Central memory CD4-positive, alpha-beta T cell (primary cell): ENCODE results near the gene ATP6V1B1.

Experiments
- DNase-seq: peaks from one replicate; pipeline ENCODE4 v3.0.0; 2022

The ATP6V1B1 gene

DNA sequence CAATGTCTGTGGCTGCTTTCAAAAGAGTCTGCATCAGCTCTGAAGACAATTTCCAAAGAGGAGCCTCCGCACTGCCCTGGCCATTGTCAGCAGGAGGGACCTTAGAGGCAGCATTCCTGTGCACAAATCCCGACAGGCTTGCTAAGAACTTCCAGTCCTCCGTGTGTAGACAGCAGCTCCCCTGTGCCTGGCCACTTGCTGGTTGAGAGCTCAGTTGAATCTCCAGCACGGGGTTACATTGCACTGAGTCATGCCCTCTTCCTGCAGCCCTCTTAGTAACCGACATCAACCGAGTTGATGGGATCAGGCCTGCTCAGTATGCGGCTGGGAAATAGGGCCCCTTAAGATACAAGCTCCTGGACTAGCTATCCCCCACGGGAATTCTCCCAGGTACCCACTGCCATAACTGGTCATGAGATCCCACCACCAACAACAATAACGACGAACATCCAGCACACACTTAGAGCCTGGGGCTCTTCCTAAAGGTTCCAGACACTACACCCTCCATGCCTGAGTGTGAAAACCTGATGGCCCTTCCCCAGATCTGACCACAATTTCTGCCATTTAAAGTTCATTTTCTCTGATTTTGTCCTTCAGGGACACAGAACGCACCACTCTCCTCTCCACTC lies 12.0 kb downstream of the ATP6V1B1 start:
- DNase-seq, result no peak

DNA sequence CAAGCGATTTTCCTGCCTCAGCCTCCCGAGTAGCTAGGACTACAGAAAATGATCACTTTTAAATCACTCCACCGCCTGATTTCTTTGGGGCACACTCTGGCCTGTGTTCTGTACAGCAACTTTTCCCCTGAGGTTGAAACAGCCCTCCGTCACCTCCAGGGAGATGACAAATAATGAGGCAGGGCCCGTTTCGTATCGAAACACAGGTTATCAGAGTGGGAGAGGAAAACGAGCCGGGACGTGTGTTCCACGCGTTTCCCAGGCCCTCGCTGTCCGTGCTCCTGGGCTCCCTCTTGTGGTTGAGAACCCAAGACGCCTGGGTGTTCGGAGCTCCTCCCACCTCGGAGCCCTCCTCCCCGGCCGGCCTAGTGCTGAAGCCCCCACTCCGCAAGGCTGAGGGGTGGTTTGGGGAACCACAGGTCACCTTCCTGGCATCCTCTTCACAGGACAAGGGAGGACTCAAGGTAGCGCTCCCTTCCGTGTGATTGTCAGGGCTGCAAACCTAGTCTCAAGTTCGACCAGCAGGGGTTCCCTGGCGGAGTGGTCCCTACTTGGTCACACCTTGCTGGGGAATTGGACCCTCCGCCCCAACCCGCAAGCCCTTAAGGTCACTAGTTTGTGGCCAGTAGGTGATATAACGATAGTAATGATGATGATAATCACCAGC lies 12.8 kb downstream of the ATP6V1B1 start:
- DNase-seq, result peak; percentile 59

DNA sequence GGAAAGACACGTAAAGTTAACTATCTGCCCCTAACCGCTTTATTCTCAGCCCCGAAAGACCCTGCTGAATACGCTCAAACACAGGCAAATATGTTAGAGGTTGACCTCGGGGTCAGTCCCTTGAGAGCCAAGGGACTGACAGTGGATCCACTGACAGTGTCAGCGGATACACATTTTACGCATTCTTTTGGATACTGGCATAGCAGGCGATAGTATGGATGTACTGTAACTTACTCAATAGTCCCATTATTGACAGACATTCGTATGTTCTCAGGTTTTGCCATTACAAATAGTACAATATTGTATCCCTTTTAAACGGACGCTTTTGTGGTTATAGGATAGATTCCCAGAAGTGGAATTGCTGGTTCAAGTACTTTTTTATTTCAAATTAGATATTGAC lies 13.4 kb downstream of the ATP6V1B1 start:
- no peak for DNase-seq

GRCh38 chr2:70954886-70955285 lies 19.2 kb downstream of the ATP6V1B1 start:
- DNase-seq, result no peak

DNA sequence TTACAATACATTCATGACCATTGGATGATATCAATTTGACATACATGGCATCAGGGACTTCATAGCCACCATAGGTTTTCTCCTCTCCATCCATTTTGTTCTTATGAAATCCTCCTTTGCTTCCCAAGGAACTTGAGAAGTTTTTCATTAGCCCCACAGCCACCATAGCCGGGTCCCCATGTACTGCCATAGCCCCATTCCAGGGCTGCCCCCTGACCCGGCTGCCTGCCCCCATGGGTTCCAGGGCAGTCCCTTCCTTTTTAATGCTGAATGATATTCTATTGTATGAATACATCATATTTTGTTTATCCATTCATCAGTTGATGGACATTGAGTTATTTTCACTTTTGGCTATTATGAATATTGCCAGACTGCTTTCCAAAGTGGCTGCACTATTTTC lies 20.4 kb downstream of the ATP6V1B1 start:
- no peak for DNase-seq

- no peak for DNase-seq
These were observed 22.1 kb downstream of the ATP6V1B1 start for GRCh38 chr2:70957798-70958197.

DNA sequence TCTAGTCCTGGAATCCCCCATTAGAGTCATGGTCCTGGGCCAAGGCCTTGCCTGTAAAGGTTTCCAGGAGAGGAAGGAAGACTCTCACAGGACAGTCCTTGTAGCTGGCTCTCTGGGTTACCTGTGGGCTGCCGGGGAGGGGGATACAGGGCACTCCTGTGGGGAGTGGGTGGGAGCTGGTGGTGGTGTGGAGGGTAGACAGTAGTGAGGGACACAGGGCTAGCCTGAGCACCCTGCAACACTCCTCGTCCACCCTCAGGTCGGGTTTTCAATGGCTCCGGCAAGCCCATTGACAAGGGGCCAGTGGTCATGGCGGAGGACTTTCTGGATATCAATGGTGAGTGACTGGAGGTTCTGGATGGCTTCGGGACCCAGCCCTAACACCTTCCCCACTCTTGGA lies 23.1 kb downstream of the ATP6V1B1 start:
- DNase-seq, result no peak

DNA sequence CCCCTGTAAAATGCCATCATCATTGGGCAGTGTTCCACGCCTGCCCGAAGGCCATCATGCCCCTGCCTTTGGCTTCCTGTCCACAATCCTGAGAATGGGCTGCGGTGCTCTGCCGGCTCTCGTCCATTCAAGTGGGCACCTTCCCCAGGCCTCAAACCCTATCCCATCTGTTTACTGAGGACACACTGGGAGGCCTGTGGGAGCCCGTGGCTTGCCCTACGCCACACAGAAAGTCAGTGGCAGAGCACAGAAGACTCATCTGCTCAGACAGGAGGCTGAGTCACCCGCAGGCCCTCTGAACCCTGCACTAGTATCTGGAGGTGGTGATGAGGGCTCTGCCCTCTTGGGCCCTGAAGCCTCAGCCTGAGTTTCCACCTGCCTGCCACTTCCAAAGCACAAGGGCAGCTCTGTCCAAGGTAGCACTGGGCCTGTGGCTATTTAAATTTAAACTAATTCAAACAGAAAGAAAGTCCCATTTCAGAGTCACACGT lies 23.6 kb downstream of the ATP6V1B1 start:
- DNase-seq, result no peak

- DNase-seq, result no peak
These were observed 24.4 kb downstream of the ATP6V1B1 start for GRCh38 chr2:70959851-70960832.

- no peak for DNase-seq
These were observed 25.3 kb downstream of the ATP6V1B1 start for GRCh38 chr2:70960833-70961647.

DNA sequence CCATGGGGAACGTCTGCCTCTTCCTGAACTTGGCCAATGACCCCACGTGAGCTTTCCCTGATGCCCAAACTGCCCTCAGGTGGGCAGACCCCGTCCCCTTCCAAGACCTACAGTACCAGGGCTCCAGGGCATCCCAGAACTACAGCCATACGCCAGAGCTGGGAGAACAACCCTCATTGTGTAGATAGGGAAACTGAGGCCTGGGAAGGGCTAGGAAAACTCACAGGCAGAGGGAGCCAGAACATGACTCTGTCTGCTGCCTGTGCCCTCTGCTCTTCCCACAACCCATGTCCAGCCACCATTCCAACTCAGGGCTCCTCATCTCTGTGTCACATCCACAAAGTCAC lies 25.9 kb downstream of the ATP6V1B1 start:
- DNase-seq, result no peak

DNA sequence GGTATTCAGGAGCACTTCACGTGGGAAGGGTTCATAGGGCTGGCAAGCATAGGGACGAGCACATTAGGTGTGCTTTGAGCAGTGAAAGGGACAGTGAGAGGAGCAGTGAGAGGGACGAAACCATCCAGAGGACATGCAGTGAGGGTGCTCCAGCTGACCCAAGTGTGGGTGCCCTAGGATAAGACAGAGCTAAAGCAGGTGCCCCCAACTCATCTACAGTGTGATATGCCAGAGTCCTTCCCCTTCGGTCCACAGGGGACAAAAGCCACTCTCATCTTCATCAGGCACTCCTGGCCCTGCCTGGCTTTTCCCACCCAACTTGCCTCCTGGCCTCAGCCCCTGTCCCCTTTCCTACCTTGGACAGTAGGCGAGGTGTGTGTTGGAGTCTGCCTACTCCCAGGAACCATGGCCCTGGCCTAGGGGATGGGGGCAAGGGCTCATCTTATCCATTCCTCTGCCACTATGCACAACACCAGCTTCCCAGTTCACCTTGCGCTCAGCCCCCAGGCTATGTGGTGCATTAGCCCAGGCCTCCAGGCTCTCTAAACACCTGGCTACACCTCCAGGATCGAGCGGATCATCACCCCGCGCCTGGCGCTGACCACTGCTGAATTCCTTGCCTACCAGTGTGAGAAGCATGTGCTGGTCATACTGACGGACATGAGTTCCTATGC lies 26.6 kb downstream of the ATP6V1B1 start:
- no peak for DNase-seq

DNA sequence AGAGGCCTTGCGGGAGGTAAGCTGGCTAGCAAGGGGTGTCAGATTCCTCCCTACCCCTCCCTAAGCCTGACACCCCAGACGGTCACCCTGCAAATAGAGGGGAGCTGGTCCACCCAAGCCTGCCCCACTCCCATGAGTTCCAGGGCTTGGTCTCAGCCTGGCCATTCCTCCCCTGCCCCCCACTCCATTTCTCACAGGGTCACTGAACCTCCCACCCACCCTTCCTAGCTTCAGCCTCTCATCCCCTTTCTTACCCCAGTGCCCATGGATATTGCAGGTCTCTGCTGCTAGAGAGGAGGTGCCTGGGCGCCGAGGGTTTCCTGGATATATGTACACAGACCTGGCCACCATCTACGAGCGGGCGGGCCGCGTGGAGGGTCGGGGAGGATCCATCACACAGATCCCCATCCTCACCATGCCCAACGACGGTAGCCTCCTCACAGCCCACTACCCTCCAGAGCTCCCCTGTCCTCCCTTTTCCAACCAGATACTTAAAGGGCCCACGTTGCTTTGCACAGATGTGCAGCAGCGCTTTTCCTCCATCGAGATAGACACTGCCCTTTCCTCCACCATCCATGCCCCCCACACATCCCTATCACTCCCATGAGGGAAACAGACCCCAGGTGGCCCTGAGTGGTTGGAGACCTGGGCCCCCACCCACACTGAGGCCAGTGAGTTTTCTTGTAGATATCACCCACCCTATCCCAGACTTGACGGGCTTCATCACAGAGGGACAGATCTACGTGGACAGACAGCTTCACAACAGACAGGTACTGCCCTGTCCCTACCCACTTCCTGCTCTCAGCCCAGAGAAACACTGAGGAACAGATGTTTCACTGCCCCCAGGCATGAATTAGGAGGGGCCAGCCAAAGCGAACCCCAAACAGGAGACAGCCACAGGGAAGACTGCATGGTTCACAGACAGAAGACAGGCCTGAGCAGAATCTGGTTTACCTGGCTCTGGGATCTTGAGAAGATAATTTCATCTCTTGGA lies 27.5 kb downstream of the ATP6V1B1 start:
- no peak for DNase-seq

DNA sequence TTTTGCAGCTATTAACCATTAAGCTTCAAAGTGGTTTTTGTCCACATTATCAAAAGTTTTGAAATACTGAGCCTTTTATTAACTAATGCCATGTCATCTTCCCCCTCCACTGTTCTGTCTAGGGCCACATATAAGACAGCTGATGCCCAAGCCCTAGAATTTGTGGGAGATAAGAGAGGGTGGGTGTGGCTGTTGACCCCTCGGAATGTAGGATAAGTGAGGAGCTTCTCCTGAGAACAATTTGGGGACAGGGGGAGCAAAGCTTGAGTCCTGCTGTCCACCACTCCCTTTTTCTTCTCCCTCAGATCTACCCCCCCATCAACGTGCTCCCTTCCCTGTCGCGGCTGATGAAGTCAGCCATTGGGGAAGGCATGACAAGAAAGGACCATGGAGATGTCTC lies 28.4 kb downstream of the ATP6V1B1 start:
- no peak for DNase-seq

GRCh38 chr2:70964596-70965386 lies 29.1 kb downstream of the ATP6V1B1 start:
- peak; percentile 76 for DNase-seq

GRCh38 chr2:70965506-70965905 lies 29.8 kb downstream of the ATP6V1B1 start:
- DNase-seq, result no peak

- DNase-seq, result no peak
These were observed 31.0 kb downstream of the ATP6V1B1 start for GRCh38 chr2:70966681-70967080.

- no peak for DNase-seq
These were observed 31.5 kb downstream of the ATP6V1B1 start for GRCh38 chr2:70967189-70967588.

DNA sequence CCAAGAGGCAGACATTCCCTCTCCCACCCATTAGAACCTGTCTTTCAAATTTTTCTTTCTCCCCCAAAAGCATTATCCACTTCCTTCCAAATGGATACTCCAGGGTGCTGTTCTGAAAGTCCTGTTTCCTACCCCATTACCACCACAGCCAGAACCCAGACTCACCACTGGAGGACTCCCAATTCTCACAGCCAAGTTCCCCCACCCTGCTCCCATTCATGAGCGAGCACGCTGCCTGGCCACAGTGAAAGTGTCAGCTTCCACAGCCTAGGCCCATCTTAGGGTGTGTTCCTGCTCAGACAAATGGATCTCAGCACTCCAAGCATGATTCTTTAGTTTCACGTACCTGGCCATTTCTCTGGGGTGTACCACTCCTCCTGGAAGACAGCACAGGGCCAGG lies 38.9 kb downstream of the ATP6V1B1 start:
- DNase-seq, result no peak

GRCh38 chr2:70975237-70975636 lies 39.5 kb downstream of the ATP6V1B1 start:
- no peak for DNase-seq
